ENCODE data around the gene MTAP. TPM values are rescaled to one million over a fixed set of nuclear protein-coding genes. Genes with fewer than 3 reads are reported as not detected.

The MTAP gene
- polyA plus RNA-seq, 1 donor (not counting 4 experiments of a cell fraction or from before 2014, with no cell fraction given) = 48.7 TPM

GRCh38 chr9:21890696-21891095 lies 88.3 kb downstream of the MTAP start:
- H3K4me2 ChIP-seq (ENCODE audit: control insufficient read depth, extremely low read depth, insufficient read depth, low read depth, low read length) = no peak overlapping the region
- no peaks in the 10 kb centered on the region for H4K20me1 ChIP-seq (ENCODE audit: control insufficient read depth, extremely low read depth, insufficient read depth, low read length)
- no peaks in the 10 kb centered on the region for H3K9me3 ChIP-seq (ENCODE audit: control insufficient read depth, low read depth, low read length)
- dilution Hi-C loops (cut with MboI; ENCODE audit: extremely low pct_ligation_motif_present, low sequenced_read_pairs) = no loop called here
- no peak overlapping the region for H3K27ac ChIP-seq (ENCODE audit: control insufficient read depth, insufficient read depth, low read length)
- H3K9me1 ChIP-seq (ENCODE audit: control insufficient read depth, extremely low read depth, insufficient read depth, low read length) = no peaks in the 10 kb centered on the region
- H3K79me2 ChIP-seq (ENCODE audit: control insufficient read depth, insufficient read depth, low read length) = no peaks in the 10 kb centered on the region
- H3K9ac ChIP-seq (ENCODE audit: control insufficient read depth, extremely low read depth, insufficient read depth, low read length) = no peak overlapping the region
- H2AFZ ChIP-seq (ENCODE audit: control insufficient read depth, low read length) = no peak overlapping the region
- no peak for FAIRE-seq
- no peak for DNase-seq (ENCODE audit: low read depth, low spot score)
- H3K27me3 ChIP-seq (ENCODE audit: control insufficient read depth, extremely low read depth, insufficient read depth, low read length) = no peaks in the 10 kb centered on the region
- no peak for TF ChIP-seq CTCF (optimal IDR thresholded peaks at IDR 0.05 in 1 of 3, IDR thresholded peaks at IDR 0.05 in 1 of 3, conservative IDR thresholded peaks at IDR 0.05 in 1 of 3; ENCODE audit: extremely low read depth in 1 of 3, insufficient read depth in 2 of 3, low read length in 3 of 3)
- TF ChIP-seq EZH2 (IDR thresholded peaks at IDR 0.05; ENCODE audit: low read length) = no peak
- H3K36me3 ChIP-seq (ENCODE audit: control insufficient read depth in 2 of 2, extremely low read depth in 1 of 2, insufficient read depth in 2 of 2, low read length in 2 of 2) = peaks cover 3 to 10% of the 10 kb centered on the region in 2 experiments
- H3K4me1 ChIP-seq (ENCODE audit: control insufficient read depth, extremely low read depth, insufficient read depth, low read length) = no peaks in the 10 kb centered on the region
- no peak overlapping the region for H3K4me3 ChIP-seq (ENCODE audit: control insufficient read depth in 2 of 3, extremely low read depth in 1 of 3, insufficient read depth in 2 of 3, low read depth in 1 of 3, low read length in 3 of 3)

GRCh38 chr9:21901546-21901945 lies 99.1 kb downstream of the MTAP start:
- DNase-seq (ENCODE audit: low read depth, low spot score) (no peak), FAIRE-seq (no peak)
- H3K9me1 ChIP-seq (ENCODE audit: control insufficient read depth, extremely low read depth, insufficient read depth, low read length) = no peaks in the 10 kb centered on the region
- no peak overlapping the region for H3K4me3 ChIP-seq (ENCODE audit: control insufficient read depth in 2 of 3, extremely low read depth in 1 of 3, insufficient read depth in 2 of 3, low read depth in 1 of 3, low read length in 3 of 3)
- no peak overlapping the region for H2AFZ ChIP-seq (ENCODE audit: control insufficient read depth, low read length)
- no peaks in the 10 kb centered on the region for H3K27me3 ChIP-seq (ENCODE audit: control insufficient read depth, extremely low read depth, insufficient read depth, low read length)
- H4K20me1 ChIP-seq (ENCODE audit: control insufficient read depth, extremely low read depth, insufficient read depth, low read length) = no peaks in the 10 kb centered on the region
- H3K4me2 ChIP-seq (ENCODE audit: control insufficient read depth, extremely low read depth, insufficient read depth, low read depth, low read length) = no peak overlapping the region
- H3K4me1 ChIP-seq (ENCODE audit: control insufficient read depth, extremely low read depth, insufficient read depth, low read length) = no peaks in the 10 kb centered on the region
- TF ChIP-seq CTCF (optimal IDR thresholded peaks at IDR 0.05 in 1 of 3, IDR thresholded peaks at IDR 0.05 in 1 of 3, conservative IDR thresholded peaks at IDR 0.05 in 1 of 3; ENCODE audit: extremely low read depth in 1 of 3, insufficient read depth in 2 of 3, low read length in 3 of 3) (no peak), EZH2 (IDR thresholded peaks at IDR 0.05; ENCODE audit: low read length) (no peak)
- no peak overlapping the region for H3K27ac ChIP-seq (ENCODE audit: control insufficient read depth, insufficient read depth, low read length)
- no peaks in the 10 kb centered on the region for H3K79me2 ChIP-seq (ENCODE audit: control insufficient read depth, insufficient read depth, low read length)
- no peaks in the 10 kb centered on the region for H3K9me3 ChIP-seq (ENCODE audit: control insufficient read depth, low read depth, low read length)
- dilution Hi-C loops (cut with MboI; ENCODE audit: extremely low pct_ligation_motif_present, low sequenced_read_pairs) = no loop called here
- H3K36me3 ChIP-seq (ENCODE audit: control insufficient read depth in 2 of 2, extremely low read depth in 1 of 2, insufficient read depth in 2 of 2, low read length in 2 of 2) = no peaks in the 10 kb centered on the region
- H3K9ac ChIP-seq (ENCODE audit: control insufficient read depth, extremely low read depth, insufficient read depth, low read length) = no peak overlapping the region
